GM18868 (cell line): ENCODE results near the gene CDYL2.
A peak's percentile ranks its signal among the peaks of the same experiment; 100 is the strongest.

ENCODE experiments used
- ATAC-seq: cut with Tn5 transposase; IDR thresholded peaks from one replicate; pipeline ENCODE4 v1.9.1; 2021; ENCODE audit warnings: mild to moderate bottlenecking, moderate library complexity; ENCODE audit not compliant: unreplicated experiment

Gene CDYL2

DNA sequence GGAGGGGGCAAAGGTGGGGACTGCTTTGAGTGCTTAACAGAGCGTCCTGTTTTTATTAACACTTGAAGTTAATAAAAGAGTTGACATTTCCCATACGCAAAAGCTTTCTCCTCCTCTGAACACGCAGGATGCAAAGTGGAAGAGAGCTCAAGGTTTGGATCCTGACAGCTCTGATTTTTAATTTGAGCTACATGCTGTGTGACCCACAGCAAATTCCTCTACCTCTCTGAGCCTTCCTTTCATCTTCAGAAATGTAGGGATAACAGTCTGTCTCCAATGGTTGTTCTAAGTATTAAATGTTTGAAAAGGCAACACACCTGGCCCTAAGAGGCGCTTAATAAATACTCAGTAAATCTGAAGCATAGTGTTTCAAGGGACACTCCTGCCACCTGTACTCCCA is 93.0 kb downstream of the CDYL2 start:
- no peak for ATAC-seq

DNA sequence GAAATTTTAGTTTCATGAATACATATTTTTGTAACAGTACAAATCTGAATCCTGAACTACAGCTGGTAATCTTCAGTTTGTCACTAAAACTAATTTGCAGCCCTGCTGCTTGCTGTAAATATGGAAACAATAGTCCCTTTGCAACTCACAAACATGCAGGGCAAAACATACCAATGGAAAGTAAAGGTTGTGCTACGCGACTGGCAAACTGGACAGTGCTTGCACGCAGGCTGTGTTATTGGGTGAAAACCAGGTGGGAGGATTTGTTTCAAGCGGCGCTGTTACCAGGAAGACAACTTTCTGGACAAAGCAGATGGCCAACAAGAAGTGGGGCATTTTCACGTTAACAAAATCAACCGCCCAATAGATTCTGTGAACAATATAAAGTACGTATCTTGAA is 93.5 kb downstream of the CDYL2 start:
- ATAC-seq = peak; percentile 84

DNA sequence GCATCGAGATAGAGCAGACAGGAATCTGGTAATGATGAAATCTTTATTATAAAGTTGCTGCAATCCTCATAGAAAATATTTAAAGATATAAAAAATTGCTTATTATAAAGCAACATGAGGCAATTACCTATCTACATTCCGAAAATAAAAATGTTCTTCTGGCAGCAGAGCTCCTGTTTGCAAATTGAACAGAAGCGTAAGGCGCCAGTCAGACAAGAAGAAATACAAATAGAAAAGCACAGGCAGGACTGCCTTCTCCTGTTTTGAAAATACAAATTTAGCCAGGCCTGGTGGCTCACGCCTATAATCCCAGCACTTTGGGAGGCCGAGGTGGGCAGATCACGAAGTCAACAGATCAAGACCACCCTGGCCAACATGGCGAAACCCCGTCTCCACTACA is 95.6 kb downstream of the CDYL2 start:
- ATAC-seq = no peak

DNA sequence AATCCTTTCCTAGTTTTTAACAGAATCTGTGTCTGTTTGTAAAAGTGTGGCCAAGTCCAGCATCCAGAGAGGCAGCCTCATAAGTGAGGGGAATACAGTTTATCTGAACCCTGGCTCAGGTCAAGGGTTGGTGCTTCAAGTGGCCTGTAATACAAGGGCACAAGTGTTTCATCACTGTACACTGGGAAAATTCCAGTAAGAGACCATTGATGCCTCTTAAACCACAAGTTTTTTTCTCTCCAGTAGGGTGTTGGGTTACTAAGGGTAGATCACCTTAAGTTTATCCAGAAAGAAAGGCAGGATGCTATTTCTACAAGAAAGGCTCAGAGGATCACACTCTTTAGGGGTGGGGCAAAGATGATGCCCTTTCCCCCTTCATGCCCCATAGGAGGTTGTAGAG is 96.7 kb downstream of the CDYL2 start:
- no peak for ATAC-seq

DNA sequence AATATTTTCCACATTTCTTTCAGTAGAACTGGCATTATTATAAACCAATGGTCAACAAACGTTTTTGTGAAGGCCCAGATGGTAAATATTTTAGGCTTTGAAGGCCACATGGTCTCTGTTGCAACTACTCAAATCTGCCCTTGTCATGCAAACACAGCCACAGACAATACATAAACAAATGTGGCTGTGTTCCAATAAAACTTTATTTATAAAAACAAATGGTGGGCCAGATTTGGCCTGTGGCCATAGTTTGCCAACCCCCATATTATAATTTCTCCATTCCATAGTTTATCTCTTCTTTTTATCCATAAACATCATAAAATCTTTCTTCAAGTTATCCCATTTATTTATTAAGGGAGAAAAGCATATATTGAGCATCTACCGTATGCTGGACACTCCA is 98.8 kb downstream of the CDYL2 start:
- ATAC-seq = no peak

DNA sequence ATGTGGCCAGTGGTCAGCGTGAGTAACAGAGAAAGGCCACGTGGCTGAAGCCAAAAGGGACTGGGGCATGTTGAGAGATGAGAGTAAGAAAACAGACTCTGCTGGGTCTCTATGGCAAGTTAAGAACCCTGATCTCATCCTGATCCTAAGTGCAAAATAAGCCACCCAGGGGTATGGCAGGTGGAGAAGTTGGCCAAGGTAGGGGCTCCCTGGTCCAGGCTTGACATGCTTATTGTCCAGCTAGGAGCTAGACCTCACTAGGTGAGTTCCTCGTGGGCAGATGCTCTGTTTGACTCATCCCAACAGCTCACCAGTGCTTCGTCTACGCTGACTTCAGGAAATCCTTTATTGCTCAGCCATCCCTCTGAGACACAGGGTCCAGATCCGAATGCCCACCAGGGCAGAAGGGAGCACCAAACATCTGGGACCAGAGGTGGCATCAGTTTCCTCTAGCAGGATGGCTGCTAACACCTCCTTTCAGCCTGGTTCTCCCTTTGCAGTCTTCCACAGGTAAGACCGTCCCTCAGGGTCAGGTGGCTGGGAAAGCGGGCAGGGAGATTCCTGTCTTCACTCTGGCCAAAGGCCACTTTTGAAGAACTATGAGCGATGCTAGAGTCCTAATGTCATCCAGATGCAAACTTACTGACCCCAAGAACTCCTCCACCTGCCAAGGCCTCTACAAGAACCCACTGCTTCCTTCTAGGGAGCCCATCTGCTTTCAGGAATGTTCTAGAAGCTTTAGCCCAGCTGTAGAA is 99.5 kb downstream of the CDYL2 start:
- no peak for ATAC-seq

DNA sequence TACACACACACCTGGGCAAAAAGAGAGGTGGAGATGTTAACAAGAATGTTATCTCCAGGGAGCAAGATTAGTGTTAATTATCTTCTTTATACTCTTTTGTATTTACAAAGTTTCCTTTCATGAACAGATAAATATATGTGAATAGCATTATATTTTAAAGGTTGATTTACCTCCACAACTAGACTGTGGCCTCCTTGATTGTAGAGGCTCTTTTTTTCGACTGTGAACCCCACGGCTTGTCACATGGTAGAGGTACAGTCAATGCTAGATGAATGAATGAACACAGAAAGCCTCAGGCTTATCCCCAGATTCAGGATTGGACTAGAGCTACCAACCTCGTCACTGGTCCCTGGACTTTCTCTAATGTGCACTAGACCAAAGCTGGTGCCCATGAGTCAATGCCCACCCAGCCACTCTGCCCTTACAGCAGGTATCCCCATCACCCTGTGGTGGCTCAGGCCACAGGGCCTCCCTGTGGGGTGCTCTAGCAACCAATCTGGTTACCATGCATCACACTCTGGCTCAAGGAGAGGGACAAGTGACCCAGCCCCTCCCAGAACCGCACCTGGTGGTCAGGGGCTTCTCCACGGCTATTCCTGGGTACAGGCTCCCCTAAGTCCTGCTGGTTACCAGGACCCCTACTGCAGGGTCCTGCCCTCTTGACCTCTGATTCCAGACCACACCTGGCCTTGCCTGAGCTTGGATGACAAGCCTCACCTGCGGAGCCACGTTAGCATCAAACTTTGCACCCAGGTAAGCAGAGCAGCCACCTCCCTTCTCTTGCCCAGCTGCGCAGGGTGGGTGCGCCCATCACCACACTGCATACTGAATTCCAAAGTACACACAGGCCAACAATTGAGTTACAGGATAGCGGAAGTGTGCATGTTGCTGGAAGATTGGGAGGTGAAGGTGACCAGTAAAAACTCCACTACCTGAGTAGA is 101.0 kb downstream of the CDYL2 start:
- ATAC-seq = no peak

DNA sequence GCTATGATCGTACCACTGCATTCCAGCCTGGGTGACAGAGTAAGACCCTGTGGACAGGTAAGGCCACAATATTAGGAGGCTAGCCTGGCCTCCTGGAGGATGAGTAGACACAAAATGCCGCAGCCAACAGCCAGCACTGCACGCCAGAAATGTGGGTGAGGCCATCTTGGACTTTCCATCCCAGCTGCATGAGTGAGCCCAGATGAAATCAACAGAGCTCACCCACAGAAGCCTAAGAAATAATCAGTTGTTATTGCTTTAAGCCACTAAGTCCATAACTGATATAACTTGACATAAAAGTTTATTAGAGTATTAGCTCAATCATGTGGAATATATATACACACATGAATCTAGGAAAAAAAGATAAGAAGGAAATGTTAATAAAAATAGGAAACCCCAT is 101.7 kb downstream of the CDYL2 start:
- ATAC-seq = no peak

DNA sequence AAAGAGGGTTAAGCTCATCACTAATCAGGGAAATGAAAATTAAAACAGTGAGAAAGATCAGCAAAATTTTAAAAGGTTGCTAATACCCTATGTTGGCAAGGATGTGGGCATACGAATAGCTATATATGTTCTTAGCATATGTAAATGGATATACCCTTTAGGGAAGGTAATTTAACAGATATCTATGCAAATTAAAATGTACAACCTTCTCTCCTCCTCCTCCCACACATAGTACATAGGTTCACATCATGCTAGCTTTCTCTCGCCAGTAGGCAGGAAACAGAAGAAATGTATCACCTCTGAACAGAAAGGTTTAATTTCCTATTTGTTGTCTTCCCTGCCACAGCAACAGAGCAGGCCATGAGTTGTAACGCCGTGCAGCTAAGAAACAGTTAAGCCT is 103.8 kb downstream of the CDYL2 start:
- no peak for ATAC-seq

DNA sequence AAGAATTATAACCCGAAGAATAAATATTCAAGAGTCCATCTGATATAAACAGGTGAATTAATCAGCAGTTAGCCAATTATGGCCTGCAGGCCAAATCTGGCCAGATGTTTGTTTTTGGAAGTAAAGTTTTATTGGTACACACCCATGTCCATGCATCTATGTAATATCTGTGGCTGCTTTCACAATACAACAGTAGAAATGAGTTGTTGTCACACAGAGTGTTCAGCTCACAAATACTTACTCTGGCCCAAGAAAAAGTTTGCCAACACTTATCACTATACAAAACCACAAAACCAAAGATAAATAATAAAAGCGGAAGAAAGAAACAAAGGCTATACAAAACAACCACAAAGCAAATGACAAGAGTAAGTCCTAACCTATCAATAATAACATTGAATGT is 109.4 kb downstream of the CDYL2 start:
- ATAC-seq = peak; percentile 43

DNA sequence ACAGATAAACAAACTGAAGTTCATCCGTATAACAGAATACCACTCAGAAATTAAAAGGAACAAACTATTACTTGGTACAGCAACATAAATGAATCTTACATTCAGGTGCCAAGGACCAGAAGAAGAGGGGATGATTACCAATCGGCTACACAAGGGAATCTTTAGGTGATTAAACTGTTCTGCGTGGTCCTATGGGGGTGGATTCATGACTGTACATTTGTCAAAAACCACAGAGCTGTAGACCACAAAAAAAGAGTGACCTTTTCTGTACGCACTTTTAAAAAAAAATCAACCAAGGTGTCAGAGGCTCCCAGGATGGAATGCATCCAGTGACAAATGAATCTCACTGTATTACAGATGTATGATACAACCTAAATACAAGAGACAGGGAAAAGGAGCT is 110.8 kb downstream of the CDYL2 start:
- no peak for ATAC-seq

DNA sequence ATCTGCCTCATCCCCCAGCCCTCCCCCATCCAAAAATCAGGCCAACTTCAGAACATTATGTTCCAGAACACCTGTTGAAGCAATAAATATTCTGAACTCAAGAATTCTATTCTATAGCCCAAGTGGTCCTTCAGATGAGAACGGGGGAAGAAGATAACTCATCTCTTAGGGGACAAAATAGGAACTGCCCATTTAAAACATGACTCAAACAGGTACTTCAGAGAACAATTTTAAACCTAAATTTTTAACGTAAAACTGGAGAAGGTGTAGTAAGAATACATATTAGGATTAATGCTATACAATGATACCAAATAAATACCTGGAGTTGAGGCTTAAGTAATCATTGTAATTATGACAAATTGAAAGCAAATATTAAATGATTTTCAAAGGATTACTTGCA is 112.1 kb downstream of the CDYL2 start:
- ATAC-seq = no peak

DNA sequence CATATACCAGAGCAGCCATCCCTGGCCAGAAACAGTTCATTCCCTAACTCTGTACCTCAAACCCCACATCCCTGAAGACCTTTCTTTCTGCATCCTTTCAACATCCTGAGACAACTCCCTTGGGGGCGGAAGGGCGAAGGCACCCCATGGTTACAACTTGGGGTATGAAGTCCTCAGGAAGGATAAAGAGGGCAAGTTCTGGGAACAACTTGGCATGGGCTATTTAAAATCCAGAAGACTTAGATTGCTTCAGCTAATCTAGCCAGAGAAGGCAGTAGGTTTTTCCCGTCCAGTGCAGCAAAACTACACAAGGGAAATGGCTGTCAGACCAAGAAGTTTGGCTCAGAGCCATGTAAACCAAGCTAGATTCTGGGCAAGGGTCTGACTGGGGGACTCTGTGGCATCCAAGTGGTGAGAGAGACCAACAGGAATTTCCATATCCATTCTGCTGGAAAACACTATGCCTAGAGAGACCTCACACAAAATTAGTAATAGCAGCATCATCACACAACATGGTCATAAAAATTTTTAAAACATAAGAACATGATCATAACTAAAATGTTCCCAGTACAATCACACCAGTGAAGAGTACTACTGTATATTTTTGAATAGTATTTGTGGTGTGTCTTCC is 113.2 kb downstream of the CDYL2 start:
- no peak for ATAC-seq

DNA sequence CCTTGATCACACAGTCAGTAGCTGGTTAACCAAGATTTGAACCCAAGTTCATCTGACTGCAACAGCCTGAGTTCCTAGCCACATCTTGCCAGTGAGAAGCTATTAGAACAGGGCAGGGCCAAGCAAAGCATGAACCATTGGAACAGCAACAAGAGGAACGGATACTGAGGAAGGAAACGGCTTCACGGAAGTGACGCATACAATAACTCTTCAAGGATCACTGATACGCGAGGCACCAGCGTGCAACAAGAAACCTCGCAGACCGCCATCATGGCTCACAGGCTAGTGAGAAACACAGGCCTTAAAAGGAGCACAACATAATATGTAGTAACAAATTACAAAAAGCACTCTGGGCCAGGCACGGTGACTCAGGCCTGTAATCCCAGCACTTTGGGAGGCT is 114.9 kb downstream of the CDYL2 start:
- no peak for ATAC-seq

DNA sequence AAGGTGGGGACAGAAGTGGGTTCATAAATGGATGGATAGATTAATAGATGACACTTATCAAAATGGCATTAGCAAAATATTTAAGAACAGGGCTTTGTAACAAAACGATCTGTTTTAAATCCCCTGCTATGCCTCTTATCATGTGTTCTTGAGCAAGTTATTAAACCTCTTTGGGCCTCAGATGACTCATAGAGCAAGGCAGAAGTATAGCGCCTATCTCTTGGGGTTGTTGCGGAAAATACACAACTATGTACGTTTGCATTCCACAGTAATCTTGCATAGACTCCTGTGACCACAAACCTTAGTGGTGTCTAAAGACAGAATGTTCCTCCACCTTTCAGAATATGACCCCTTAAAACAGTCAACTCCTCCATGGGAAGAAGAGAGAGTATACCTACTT is 116.8 kb downstream of the CDYL2 start:
- ATAC-seq = no peak

DNA sequence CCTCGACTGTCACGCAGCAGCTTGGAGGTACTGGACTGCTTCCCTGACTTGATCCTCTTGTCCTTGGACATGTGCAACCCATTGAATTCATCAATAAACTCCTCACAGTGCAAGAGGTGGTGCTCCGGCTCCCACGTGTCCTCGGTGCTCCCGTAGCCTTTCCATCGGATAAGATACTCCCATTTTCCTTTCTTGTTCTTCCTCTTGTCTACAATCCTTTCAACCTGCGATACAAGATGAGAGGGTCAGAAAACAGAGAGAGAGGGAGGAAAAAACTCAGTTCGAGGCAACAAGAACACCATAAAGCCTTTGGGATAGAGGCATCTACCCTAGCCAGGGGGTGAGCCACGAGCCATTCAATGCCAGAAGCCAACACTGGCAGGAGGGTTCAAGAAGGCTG is 119.5 kb downstream of the CDYL2 start:
- no peak for ATAC-seq

DNA sequence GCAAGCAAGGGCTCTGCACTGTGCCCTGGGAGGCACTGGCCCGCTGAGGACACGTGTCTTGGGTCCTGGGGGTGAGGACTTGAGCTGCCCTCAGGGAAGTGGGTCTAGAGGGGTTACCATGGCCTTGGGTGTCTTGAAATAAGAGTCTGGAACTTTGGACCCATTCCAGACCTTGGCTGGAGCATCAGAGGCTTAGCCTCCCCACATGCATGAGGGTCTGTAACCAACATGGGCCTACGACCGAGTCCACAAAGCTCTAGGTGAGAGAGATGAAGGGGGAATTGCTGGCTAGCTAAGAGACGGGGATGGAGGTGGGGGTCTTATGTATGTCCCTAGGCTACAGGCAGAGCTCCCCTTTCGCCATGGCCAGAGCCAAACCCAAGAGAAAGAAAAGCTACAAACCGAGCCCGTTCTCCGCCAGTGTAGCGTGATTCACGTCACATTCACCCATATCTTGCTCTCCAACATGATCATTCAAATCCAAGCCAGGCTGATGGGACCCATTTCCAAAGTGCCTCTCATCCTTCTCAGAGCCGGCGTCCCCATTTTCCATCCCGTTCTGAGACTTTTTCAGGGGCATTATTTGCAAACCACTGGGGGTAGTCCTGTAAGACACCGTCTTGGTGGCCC is 120.1 kb downstream of the CDYL2 start:
- ATAC-seq = no peak

DNA sequence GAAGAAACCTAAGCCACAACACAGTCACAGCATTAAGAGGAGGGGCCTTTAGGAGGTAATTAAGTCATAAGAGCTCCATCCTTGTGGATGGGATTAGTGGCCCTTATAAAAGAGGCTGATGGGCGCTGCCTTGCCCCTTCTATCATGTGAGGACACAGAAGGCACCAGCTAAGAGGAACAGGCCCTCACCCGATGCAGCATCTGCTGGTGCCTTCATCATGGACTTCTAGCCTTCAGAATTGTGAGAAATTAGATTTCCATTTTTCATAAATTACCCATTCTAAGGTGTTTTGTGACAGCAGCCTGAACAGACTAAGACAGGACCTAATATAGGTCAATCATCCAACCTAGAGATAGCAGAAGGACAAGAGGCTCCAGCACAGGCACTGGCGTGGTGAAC is 120.8 kb downstream of the CDYL2 start:
- ATAC-seq = no peak

DNA sequence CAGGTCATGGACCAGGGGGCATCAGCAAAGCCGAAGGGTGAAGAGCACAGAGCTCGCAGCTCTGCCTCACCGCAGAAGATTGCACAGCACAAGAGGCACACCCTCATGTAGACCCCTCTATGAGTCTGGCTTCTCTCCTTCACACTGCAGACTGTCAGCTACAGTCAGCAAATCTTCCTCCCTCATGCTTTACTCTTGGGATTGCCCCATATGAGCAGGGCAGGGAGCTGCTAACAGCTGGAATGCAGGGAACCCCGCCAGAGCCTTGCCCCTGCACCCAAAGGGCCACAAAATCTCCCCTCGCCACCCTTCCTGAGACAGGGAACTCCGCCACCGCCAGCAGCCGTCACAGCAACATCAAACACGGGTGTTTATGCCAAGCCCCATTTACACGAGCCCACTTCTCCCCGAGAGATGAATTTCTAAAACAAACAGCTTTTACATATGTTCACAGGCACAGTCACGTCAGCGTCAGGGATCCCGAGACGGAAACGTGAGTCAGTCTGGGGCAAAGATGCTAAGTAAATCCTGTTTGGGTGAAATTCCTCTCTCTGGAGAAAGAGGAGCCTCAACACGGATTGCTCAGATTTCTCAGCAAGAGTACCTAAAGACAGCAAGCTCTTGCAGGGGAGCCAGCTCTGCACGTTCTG is 121.9 kb downstream of the CDYL2 start:
- ATAC-seq = no peak

DNA sequence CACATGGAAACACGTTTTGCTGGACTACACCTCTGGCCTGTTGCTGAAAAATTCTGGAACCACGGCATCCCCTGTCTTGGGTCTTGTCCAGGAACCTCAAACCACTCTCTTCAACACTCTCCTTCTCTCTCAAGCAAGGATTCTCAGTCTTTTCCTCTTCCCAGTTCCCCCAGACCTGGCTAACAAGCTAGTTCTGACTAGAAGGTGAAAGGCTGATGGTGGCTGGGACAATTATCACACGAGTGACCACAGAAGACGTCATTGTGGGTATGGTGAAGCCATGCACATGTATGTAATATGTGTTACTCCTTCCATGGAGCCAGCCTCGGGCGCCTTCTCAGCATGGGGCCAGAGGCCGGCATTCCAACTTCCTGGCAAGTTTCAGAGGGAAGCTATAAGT is 123.0 kb downstream of the CDYL2 start:
- no peak for ATAC-seq

DNA sequence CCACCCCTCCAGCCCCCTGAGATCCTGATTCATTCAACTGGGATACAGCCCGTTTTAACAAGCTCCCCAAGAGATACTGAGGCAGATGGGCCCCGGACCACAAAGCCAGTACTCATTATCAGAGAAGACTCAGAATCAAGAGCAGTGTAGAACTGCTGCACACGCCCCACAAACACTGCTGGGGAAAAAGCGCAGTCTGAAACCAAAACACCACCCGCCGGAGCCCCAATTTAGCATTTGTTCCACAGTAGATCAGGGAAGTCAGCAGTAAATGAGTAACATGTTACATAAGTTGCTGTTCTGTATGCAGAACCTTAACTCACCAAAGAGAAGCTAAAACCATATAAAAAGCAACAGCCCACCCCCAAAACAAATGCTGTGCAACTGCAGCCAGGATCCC is 123.6 kb downstream of the CDYL2 start:
- no peak for ATAC-seq
